GM12891 (cell line): ENCODE measurements around the gene PPP2R2B.

ENCODE experiments used
- POLR2A ChIP-seq: IDR thresholded peaks from 2 replicates; pipeline ENCODE4 v1.6.1; 2011; ENCODE audit warnings: low read depth, low read length, control low read depth
- POLR2AphosphoS5 ChIP-seq: IDR thresholded peaks from 2 replicates; pipeline ENCODE4 v1.6.1; 2011; ENCODE audit warnings: low read depth, low read length, control low read depth
- SPI1 ChIP-seq: IDR thresholded peaks from 2 replicates; pipeline ENCODE4 v1.6.1; 2011; ENCODE audit warnings: low read depth, low read length, control low read depth
- TAF1 ChIP-seq: IDR thresholded peaks from 2 replicates; pipeline ENCODE4 v1.6.1; 2011; ENCODE audit warnings: low read depth, low read length, control low read depth

- TF ChIP-seq POLR2A, result no peak
- TF ChIP-seq SPI1, result no peak
- no peak for TF ChIP-seq POLR2AphosphoS5
- TF ChIP-seq TAF1, result no peak
Measured at GRCh38 chr5:146695646-146696045, 182.9 kb downstream of the PPP2R2B start.
